Femur (tissue), 1 donor: ENCODE data around the gene SUFU.

Experiments used
- DNase-seq: peaks from one replicate; pipeline ENCODE4 v3.0.0-alpha.2; 2017

Gene SUFU

GRCh38 chr10:102675666-102676533, 172.1 kb downstream of the SUFU start:
- peak; percentile 65 for DNase-seq

- no peak for DNase-seq
Observed at GRCh38 chr10:102676534-102677315, 173.0 kb downstream of the SUFU start.

- no peak for DNase-seq
Observed at GRCh38 chr10:102677331-102678067, 173.7 kb downstream of the SUFU start.

- DNase-seq, result no peak
Observed at GRCh38 chr10:102678068-102678400, 174.3 kb downstream of the SUFU start.

- DNase-seq, result peak; percentile 83
Observed at GRCh38 chr10:102678842-102679289, 175.1 kb downstream of the SUFU start.

GRCh38 chr10:102679596-102679995, 175.8 kb downstream of the SUFU start:
- no peak for DNase-seq

- no peak for DNase-seq
Observed at GRCh38 chr10:102681696-102682095, 177.9 kb downstream of the SUFU start.

- no peak for DNase-seq
Observed at GRCh38 chr10:102682416-102682815, 178.6 kb downstream of the SUFU start.

- no peak for DNase-seq
Observed at GRCh38 chr10:102682981-102683380, 179.2 kb downstream of the SUFU start.
